Brain microvascular endothelial cell (primary cell): ENCODE measurements around the gene FAM193A.
"Not testable (repeated sequence)": the region's sequence is repeated elsewhere in the genome, so short reads cannot be mapped to it uniquely, and the experiment has no call there.

Source experiments
- DNase-seq: peaks from one replicate; pipeline ENCODE4 v3.0.0-alpha.2; 2020
- H3K27ac ChIP-seq: fragments of 250-450 bp; sonication (Bioruptor Pico); 2 replicates; pipeline ENCODE4 v1.5.1; 2020; ENCODE audit warnings: mild to moderate bottlenecking, moderate library complexity
- H3K27me3 ChIP-seq: fragments of 250-450 bp; sonication (Bioruptor Pico); replicated peaks from 2 replicates; pipeline ENCODE4 v1.5.1; 2020; ENCODE audit warnings: mild to moderate bottlenecking
- H3K36me3 ChIP-seq: fragments of 250-450 bp; sonication (Bioruptor Pico); replicated peaks from 2 replicates; pipeline ENCODE4 v1.5.1; 2020; ENCODE audit warnings: mild to moderate bottlenecking
- H3K4me3 ChIP-seq: 2 replicates; pipeline ENCODE4 v1.5.1; 2011; ENCODE audit warnings: low read depth, mild to moderate bottlenecking, control low read depth, low read length, moderate library complexity
- in situ Hi-C: cut with HindIII; loops from 2 replicates; pipeline ENCODE4 v1.10.0; 2017; ENCODE audit warnings: low sequenced_read_pairs, low pct_ligation_motif_present
- TF ChIP-seq, protein P1 (sequence below): IDR thresholded peaks from 2 replicates; pipeline ENCODE4 v1.5.1; 2011; ENCODE audit warnings: low read depth, mild to moderate bottlenecking, moderate library complexity, low read length, control low read depth, inconsistent platforms; ENCODE audit errors: missing control alignments

The FAM193A gene

DNA sequence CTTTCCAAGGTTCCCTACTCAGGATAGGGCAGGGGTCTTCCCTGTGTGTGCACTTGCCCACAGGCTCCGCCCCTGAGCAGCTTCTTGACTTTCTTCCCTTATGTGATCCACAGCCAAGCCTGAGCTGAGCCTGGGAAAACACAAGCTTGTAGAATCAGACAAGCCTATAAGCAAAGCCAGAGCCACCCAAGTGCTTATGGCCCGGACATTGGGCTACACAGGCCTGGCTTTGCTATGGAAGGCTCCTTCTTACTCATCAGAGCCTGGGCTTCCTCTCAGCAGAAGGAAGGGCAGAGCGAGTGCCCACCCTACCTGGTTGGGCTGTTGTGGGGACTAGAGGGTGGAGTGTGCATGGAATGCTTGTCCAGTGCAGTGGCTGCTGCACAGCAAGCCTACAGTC lies 221.0 kb downstream of the FAM193A start:
- H3K27me3 ChIP-seq, result no peaks in the 10 kb centered on the region
- in situ Hi-C loops, result no loop called here
- TF ChIP-seq, protein P1, sequence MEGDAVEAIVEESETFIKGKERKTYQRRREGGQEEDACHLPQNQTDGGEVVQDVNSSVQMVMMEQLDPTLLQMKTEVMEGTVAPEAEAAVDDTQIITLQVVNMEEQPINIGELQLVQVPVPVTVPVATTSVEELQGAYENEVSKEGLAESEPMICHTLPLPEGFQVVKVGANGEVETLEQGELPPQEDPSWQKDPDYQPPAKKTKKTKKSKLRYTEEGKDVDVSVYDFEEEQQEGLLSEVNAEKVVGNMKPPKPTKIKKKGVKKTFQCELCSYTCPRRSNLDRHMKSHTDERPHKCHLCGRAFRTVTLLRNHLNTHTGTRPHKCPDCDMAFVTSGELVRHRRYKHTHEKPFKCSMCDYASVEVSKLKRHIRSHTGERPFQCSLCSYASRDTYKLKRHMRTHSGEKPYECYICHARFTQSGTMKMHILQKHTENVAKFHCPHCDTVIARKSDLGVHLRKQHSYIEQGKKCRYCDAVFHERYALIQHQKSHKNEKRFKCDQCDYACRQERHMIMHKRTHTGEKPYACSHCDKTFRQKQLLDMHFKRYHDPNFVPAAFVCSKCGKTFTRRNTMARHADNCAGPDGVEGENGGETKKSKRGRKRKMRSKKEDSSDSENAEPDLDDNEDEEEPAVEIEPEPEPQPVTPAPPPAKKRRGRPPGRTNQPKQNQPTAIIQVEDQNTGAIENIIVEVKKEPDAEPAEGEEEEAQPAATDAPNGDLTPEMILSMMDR, result no peak
- no peak overlapping the region for H3K27ac ChIP-seq
- H3K4me3 ChIP-seq, result no peak overlapping the region
- H3K36me3 ChIP-seq, result no peaks in the 10 kb centered on the region
- no peak for DNase-seq

DNA sequence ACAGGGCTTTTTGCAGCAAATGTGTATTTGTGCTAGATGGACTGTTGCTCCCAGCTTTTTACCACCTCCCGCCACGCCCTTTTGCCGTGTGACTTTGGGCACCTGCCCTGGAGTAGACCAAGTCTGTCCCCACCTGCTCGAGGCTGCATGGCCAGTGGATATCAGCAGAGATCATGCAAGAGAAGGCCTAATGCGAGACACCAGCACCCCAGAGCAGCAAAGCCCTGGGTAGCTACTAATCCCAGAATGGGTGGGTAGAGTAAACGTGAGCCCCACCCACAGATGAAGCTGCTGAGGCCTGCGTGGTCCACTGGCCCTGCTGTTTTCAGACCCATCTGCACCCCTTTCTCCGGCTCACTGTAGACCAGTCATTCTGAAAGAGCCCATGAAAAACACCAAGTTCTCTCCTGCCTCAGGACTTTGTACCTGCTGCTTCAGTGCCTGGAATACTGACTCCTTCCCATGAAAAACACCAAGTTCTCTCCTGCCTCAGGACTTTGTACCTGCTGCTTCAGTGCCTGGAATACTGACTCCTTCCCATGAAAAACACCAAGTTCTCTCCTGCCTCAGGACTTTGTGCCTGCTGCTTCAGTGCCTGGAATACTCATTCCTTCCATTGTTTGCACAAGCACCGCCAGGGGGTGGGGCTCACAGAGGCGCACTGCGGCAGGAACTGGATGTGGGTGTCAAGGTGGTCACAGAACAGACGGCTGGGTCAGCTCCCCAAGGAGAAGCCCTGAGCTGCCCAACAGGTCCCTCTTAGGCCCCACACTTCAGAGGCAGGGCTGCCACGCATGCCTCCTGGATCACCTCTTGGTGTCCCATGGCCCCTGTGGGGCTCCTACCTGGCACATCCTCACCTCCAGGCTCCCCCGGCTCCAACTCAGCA lies 224.8 kb downstream of the FAM193A start:
- no peak for DNase-seq

DNA sequence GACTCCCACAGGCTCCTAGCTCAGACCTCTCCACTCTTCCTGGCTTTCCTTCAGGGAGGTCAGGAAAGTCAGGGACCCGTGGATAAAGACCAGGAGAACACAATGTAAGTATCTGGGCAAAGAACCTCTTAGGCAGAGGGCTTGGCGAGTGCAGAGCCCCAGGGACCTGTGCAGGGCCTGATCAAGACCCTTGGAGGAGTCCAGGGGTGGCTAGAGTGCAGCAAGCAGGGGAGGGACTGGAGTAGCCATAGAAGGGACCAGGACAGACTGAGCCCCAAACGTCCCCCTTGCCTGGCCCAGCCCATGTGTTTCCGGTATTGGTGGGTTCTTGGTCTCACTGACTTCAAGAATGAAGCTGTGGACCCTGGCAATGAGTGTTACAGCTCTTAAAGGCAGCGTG lies 225.6 kb downstream of the FAM193A start:
- no peak overlapping the region for H3K4me3 ChIP-seq
- no peaks in the 10 kb centered on the region for H3K36me3 ChIP-seq
- no peak overlapping the region for H3K27ac ChIP-seq
- TF ChIP-seq, protein P1, result no peak
- H3K27me3 ChIP-seq, result no peaks in the 10 kb centered on the region
- no peak for DNase-seq
- in situ Hi-C loops, result no loop called here

More for the DNA sequence above, 224.8 kb downstream of the FAM193A start:
- Histone ChIP-seq H3K27me3 (no peaks in the 10 kb centered on the region), H3K4me3 (no peak overlapping the region), H3K36me3 (no peaks in the 10 kb centered on the region), H3K27ac (no peak overlapping the region)
- TF ChIP-seq, protein P1, result peak; percentile 53
- in situ Hi-C loops, result no loop called here

DNA sequence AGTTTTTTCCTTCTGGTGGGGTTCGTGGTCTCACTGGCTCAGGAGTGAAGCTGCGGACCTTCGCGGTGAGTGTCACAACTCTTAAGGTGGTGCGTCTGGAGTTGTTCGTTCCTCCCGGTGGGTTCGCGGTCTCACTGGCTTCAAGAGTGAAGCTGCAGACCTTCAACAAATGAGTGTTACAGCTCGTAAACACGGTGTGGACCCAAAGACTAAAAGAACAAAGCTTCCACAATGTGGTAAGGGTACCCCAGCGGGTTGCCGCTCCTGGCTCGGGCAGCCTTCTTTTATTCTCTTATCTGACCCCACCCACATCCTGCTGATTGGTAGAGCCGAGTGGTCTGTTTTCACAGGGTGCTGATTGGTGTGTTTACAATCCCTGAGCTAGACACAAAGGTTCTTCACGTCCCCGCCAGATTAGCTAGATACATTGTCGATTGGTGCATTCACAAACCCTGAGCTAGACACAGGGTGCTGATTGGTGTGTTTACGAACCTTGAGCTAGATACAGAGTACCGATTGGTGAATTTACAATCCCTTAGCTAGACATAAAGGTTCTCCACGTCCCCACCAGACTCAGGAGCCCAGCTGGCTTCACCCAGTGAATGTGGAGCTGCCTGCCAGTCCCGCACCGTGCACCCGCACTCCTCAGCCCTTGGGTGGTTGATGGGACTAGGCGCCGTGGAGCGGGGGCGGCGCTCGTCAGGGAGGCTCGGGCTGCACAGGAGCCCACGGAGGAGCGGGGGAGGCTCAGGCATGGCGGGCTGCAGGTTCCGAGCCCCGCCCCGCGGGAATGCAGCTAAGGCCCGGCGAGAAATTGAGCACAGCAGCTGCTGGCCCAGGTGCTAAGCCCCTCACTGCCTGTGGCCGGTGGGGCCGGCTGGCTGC lies 226.3 kb downstream of the FAM193A start:
- H3K27ac ChIP-seq, H3K36me3 ChIP-seq, DNase-seq, H3K4me3 ChIP-seq, in situ Hi-C loops, H3K27me3 ChIP-seq: not testable (repeated sequence)

DNA sequence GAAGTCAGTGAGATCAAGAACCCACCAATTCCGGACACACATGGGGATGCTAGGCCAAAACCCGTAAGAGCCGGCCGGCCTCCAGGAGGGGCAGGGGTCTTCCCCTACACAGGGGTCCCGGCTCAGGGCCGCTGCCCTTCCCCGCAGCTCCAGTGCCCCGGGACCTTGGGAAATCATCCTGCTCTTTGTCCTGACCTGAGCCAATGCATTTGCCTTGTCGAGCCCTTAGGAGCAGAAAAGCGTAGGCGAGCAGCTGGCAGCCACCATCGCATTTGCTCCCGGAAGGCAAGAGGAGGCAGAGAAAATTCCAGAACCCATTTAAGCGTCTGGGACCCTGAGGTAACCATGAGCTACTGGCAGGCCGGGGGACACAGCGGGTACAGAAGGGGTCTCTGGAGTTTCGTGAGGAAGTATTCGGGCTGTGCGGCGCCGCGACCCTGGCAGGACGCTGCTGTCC lies 227.1 kb downstream of the FAM193A start:
- in situ Hi-C loops, result no loop called here
- no peaks in the 10 kb centered on the region for H3K27me3 ChIP-seq
- H3K36me3 ChIP-seq, result no peaks in the 10 kb centered on the region
- H3K4me3 ChIP-seq, result peak overlapping the region; percentile 57
- DNase-seq, result no peak
- H3K27ac ChIP-seq, result no peak overlapping the region
- TF ChIP-seq, protein P1, result no peak

DNA sequence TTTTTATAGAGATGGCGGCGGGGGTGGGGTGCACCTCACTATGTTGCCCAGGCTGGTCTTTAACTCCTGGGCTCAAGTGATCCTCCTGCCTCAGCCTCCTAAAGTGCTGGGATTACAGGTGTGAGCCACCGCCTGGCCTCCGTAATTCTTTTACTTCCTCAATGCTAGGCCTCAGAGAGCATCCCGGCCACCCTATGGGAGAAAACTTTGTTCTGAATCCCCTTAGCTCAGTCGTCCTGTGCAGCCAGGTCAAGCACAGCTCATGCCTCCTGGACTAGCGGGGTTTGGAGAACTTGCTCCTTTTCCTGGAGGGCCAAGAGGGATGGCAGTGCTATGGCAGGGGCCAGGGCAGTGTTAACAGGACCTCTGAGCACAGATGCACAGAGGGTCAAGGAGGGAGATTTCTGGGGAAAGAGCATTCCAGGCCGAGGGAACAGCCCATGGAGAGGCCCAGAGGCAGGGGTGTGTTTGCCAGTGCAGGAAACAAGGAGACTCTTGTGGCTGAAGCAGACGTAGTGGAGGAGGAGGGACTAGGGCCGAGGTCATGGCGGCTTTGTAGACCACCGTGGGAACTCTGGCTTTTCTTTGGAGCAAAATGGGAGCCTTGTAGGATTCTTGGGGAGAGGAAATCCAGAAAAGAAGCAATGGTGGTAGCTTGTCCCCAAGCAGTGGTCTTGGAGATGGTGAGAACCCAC lies 229.5 kb downstream of the FAM193A start:
- TF ChIP-seq, protein P1, result no peak
- H3K4me3 ChIP-seq, result no peak overlapping the region
- H3K36me3 ChIP-seq, result no peaks in the 10 kb centered on the region
- in situ Hi-C loops, result no loop called here
- H3K27ac ChIP-seq, result no peak overlapping the region
- no peak for DNase-seq
- no peaks in the 10 kb centered on the region for H3K27me3 ChIP-seq
